Measurements from ENCODE around the gene LBH.
A peak's percentile ranks its signal among the peaks of the same experiment; 100 is the strongest.

The LBH gene

GRCh38 chr2:30272286-30272685 is 41.0 kb downstream of the LBH start:
- H3K36me3 ChIP-seq (ENCODE audit: control insufficient read depth in 4 of 4, insufficient read depth in 4 of 4, low read length in 3 of 4), result no peaks in the 10 kb centered on the region
- no peaks in the 10 kb centered on the region for H3K9me3 ChIP-seq (ENCODE audit: control extremely low read depth in 1 of 5, control insufficient read depth in 4 of 5, insufficient read depth in 2 of 5, low read depth in 1 of 5, low read length in 4 of 5)
- peaks cover 0 to 10% (median 2%) of the 10 kb centered on the region in 4 experiments for H3K4me1 ChIP-seq (ENCODE audit: control extremely low read depth in 1 of 4, control insufficient read depth in 4 of 4, insufficient read depth in 4 of 4, low read length in 3 of 4)
- no peak overlapping the region for H3K4me3 ChIP-seq (ENCODE audit: control insufficient read depth in 1 of 7, extremely low read depth in 1 of 7, insufficient read depth in 4 of 7, low read depth in 2 of 7, low read length in 6 of 7)
- POLR2A ChIA-PET, result interaction anchor here (0.6 kb wide), 1 partner anchor 9 kb away, joined by 6 read pairs; no protein-coding TSS in a partner anchor
- H3K27ac ChIP-seq (ENCODE audit: insufficient read depth in 1 of 2, low read depth in 1 of 2, low read length in 2 of 2, poor library complexity in 1 of 2, severe bottlenecking in 2 of 2), result no peak overlapping the region
- no peaks in the 10 kb centered on the region for H3K27me3 ChIP-seq (replicated peaks in 2 of 5; ENCODE audit: control insufficient read depth in 4 of 5, insufficient read depth in 5 of 5, low read length in 4 of 5)
- WGBS (ENCODE audit: insufficient coverage), result 100% methylated on average over 1 of the region's 8 CpGs
- DNase-seq, result no peak
- CTCF ChIA-PET, result interaction anchor here (0.8 to 1.1 kb wide), 2 partner anchors 9 to 11 kb away, joined by 3 to 4 read pairs; no protein-coding TSS in a partner anchor

DNA sequence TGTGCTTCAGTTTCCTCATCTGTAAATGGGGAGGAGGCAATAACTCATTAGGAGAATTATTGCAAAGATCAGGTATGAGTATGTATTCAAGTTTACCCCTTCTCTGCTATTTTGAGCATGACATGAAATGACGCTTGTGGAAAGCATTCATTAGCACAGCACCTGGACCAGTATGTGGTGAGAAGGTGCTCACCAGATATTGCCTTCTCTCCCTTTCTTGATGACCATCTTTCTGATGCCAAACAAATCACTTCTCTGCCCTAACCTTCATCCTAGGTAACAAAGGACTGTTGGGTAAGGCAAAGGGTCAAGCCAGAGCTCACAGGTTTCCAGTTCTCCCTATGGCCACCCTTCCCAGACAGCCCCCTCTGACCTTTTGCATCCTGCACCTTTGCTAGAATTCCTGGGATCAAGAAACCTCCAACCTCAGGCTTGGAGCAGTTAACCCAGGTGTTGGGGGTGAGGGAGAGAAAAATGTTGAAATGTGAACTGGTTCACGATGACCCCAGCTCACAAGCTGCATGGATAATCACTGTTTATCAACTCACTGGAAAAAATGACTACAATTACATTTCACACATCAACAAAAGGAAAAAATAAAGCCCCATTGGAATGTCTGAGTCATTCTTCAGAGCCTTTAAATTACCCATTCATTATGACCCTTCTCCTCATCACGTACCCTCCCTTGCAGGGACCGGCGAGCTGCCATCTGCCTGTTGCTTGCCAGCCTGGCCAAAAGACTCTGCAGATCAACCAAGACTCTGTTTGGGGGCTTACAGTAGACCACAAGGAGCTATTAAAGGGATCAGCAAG is 41.6 kb downstream of the LBH start:
- H3K36me3 ChIP-seq (ENCODE audit: control insufficient read depth in 4 of 4, insufficient read depth in 4 of 4, low read length in 3 of 4), result no peaks in the 10 kb centered on the region
- DNase-seq, result peak in 1 of 3 donors; percentile 13
- no peaks in the 10 kb centered on the region for H3K27me3 ChIP-seq (replicated peaks in 2 of 5; ENCODE audit: control insufficient read depth in 4 of 5, insufficient read depth in 5 of 5, low read length in 4 of 5)
- CTCF ChIA-PET, result interaction anchor here (1.1 kb wide), 1 partner anchor 9 kb away, joined by 4 read pairs; no protein-coding TSS in a partner anchor
- POLR2A ChIA-PET, result no interaction called here
- no peak overlapping the region for H3K27ac ChIP-seq (ENCODE audit: insufficient read depth in 1 of 2, low read depth in 1 of 2, low read length in 2 of 2, poor library complexity in 1 of 2, severe bottlenecking in 2 of 2)
- peaks cover 0 to 10% (median 2%) of the 10 kb centered on the region in 4 experiments for H3K4me1 ChIP-seq (ENCODE audit: control extremely low read depth in 1 of 4, control insufficient read depth in 4 of 4, insufficient read depth in 4 of 4, low read length in 3 of 4)
- no peaks in the 10 kb centered on the region for H3K9me3 ChIP-seq (ENCODE audit: control extremely low read depth in 1 of 5, control insufficient read depth in 4 of 5, insufficient read depth in 2 of 5, low read depth in 1 of 5, low read length in 4 of 5)
- H3K4me3 ChIP-seq (ENCODE audit: control insufficient read depth in 1 of 7, extremely low read depth in 1 of 7, insufficient read depth in 4 of 7, low read depth in 2 of 7, low read length in 6 of 7), result no peak overlapping the region
- 96% methylated on average over 4 of the region's 5 CpGs for WGBS (ENCODE audit: insufficient coverage)

- Histone ChIP-seq H3K4me1 (ENCODE audit: control extremely low read depth in 1 of 4, control insufficient read depth in 4 of 4, insufficient read depth in 4 of 4, low read length in 3 of 4) (peaks cover 0 to 10% (median 2%) of the 10 kb centered on the region in 4 experiments), H3K9me3 (ENCODE audit: control extremely low read depth in 1 of 5, control insufficient read depth in 4 of 5, insufficient read depth in 2 of 5, low read depth in 1 of 5, low read length in 4 of 5) (no peaks in the 10 kb centered on the region), H3K36me3 (ENCODE audit: control insufficient read depth in 4 of 4, insufficient read depth in 4 of 4, low read length in 3 of 4) (no peaks in the 10 kb centered on the region), H3K27me3 (replicated peaks in 2 of 5; ENCODE audit: control insufficient read depth in 4 of 5, insufficient read depth in 5 of 5, low read length in 4 of 5) (no peaks in the 10 kb centered on the region), H3K4me3 (ENCODE audit: control insufficient read depth in 1 of 7, extremely low read depth in 1 of 7, insufficient read depth in 4 of 7, low read depth in 2 of 7, low read length in 6 of 7) (no peak overlapping the region), H3K27ac (ENCODE audit: insufficient read depth in 1 of 2, low read depth in 1 of 2, low read length in 2 of 2, poor library complexity in 1 of 2, severe bottlenecking in 2 of 2) (no peak overlapping the region)
- CTCF ChIA-PET, result no interaction called here
- POLR2A ChIA-PET, result no interaction called here
- no peak for DNase-seq
- WGBS (ENCODE audit: insufficient coverage), result 95% methylated on average over 3 of the region's 3 CpGs
These were observed 42.2 kb downstream of the LBH start for GRCh38 chr2:30273574-30273929.

DNA sequence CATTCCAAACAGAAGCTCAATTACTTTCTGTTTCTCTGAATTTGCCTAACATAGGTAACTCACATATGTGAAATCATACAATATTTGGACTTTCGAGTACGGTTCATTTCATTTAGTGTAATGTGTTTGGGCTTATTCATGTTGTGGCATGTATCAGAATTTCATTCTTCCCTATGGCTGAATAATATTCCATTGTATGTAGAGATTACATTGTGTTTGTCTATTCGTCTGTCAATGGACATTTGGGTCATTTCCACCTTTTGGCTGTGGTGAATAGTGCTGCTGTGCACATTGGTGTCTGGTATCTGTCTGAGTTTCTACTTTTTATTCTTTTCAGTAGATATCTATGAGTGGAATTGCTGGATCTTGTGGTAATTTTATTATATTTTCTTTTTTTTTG is 43.9 kb downstream of the LBH start:
- Histone ChIP-seq H3K9me3 (ENCODE audit: control extremely low read depth in 1 of 5, control insufficient read depth in 4 of 5, insufficient read depth in 2 of 5, low read depth in 1 of 5, low read length in 4 of 5) (no peaks in the 10 kb centered on the region), H3K27me3 (replicated peaks in 2 of 5; ENCODE audit: control insufficient read depth in 4 of 5, insufficient read depth in 5 of 5, low read length in 4 of 5) (no peaks in the 10 kb centered on the region), H3K36me3 (ENCODE audit: control insufficient read depth in 4 of 4, insufficient read depth in 4 of 4, low read length in 3 of 4) (no peaks in the 10 kb centered on the region), H3K4me1 (ENCODE audit: control extremely low read depth in 1 of 4, control insufficient read depth in 4 of 4, insufficient read depth in 4 of 4, low read length in 3 of 4) (peaks cover 0 to 10% (median 2%) of the 10 kb centered on the region in 4 experiments), H3K27ac (ENCODE audit: insufficient read depth in 1 of 2, low read depth in 1 of 2, low read length in 2 of 2, poor library complexity in 1 of 2, severe bottlenecking in 2 of 2) (no peak overlapping the region), H3K4me3 (ENCODE audit: control insufficient read depth in 1 of 7, extremely low read depth in 1 of 7, insufficient read depth in 4 of 7, low read depth in 2 of 7, low read length in 6 of 7) (no peak overlapping the region)
- DNase-seq, result no peak
- 100% methylated on average over 1 of the region's 3 CpGs for WGBS (ENCODE audit: insufficient coverage)
- CTCF ChIA-PET, result interaction anchor here (1.2 kb wide), 1 partner anchor 20 kb away, joined by 4 read pairs; no protein-coding TSS in a partner anchor
- POLR2A ChIA-PET, result no interaction called here

GRCh38 chr2:30276455-30276911 is 45.1 kb downstream of the LBH start:
- H3K36me3 ChIP-seq (ENCODE audit: control insufficient read depth in 4 of 4, insufficient read depth in 4 of 4, low read length in 3 of 4), result no peaks in the 10 kb centered on the region
- DNase-seq, result no peak
- 84% methylated on average over 4 of the region's 4 CpGs for WGBS (ENCODE audit: insufficient coverage)
- no peaks in the 10 kb centered on the region for H3K27me3 ChIP-seq (replicated peaks in 2 of 5; ENCODE audit: control insufficient read depth in 4 of 5, insufficient read depth in 5 of 5, low read length in 4 of 5)
- peaks cover 0 to 3% (median 0%) of the 10 kb centered on the region in 4 experiments for H3K4me1 ChIP-seq (ENCODE audit: control extremely low read depth in 1 of 4, control insufficient read depth in 4 of 4, insufficient read depth in 4 of 4, low read length in 3 of 4)
- no peaks in the 10 kb centered on the region for H3K9me3 ChIP-seq (ENCODE audit: control extremely low read depth in 1 of 5, control insufficient read depth in 4 of 5, insufficient read depth in 2 of 5, low read depth in 1 of 5, low read length in 4 of 5)
- no peak overlapping the region for H3K27ac ChIP-seq (ENCODE audit: insufficient read depth in 1 of 2, low read depth in 1 of 2, low read length in 2 of 2, poor library complexity in 1 of 2, severe bottlenecking in 2 of 2)
- CTCF ChIA-PET, result no interaction called here
- H3K4me3 ChIP-seq (ENCODE audit: control insufficient read depth in 1 of 7, extremely low read depth in 1 of 7, insufficient read depth in 4 of 7, low read depth in 2 of 7, low read length in 6 of 7), result no peak overlapping the region
- POLR2A ChIA-PET, result no interaction called here

- POLR2A ChIA-PET, result no interaction called here
- Histone ChIP-seq H3K27me3 (replicated peaks in 2 of 5; ENCODE audit: control insufficient read depth in 4 of 5, insufficient read depth in 5 of 5, low read length in 4 of 5) (no peaks in the 10 kb centered on the region), H3K4me3 (ENCODE audit: control insufficient read depth in 1 of 7, extremely low read depth in 1 of 7, insufficient read depth in 4 of 7, low read depth in 2 of 7, low read length in 6 of 7) (no peak overlapping the region), H3K9me3 (ENCODE audit: control extremely low read depth in 1 of 5, control insufficient read depth in 4 of 5, insufficient read depth in 2 of 5, low read depth in 1 of 5, low read length in 4 of 5) (no peaks in the 10 kb centered on the region), H3K27ac (ENCODE audit: insufficient read depth in 1 of 2, low read depth in 1 of 2, low read length in 2 of 2, poor library complexity in 1 of 2, severe bottlenecking in 2 of 2) (no peak overlapping the region), H3K36me3 (ENCODE audit: control insufficient read depth in 4 of 4, insufficient read depth in 4 of 4, low read length in 3 of 4) (no peaks in the 10 kb centered on the region), H3K4me1 (ENCODE audit: control extremely low read depth in 1 of 4, control insufficient read depth in 4 of 4, insufficient read depth in 4 of 4, low read length in 3 of 4) (no peaks in the 10 kb centered on the region)
- no peak for DNase-seq
- CTCF ChIA-PET, result interaction anchor here (1.6 kb wide), 1 partner anchor 70 kb away, joined by 5 read pairs; no protein-coding TSS in a partner anchor
- 93% methylated on average over 3 of the region's 3 CpGs for WGBS (ENCODE audit: insufficient coverage)
These were observed 46.2 kb downstream of the LBH start for GRCh38 chr2:30277582-30277981.

GRCh38 chr2:30278419-30278818 is 47.1 kb downstream of the LBH start:
- no peak for DNase-seq
- H3K36me3 ChIP-seq (ENCODE audit: control insufficient read depth in 4 of 4, insufficient read depth in 4 of 4, low read length in 3 of 4), result no peaks in the 10 kb centered on the region
- no peak overlapping the region for H3K4me3 ChIP-seq (ENCODE audit: control insufficient read depth in 1 of 7, extremely low read depth in 1 of 7, insufficient read depth in 4 of 7, low read depth in 2 of 7, low read length in 6 of 7)
- no peaks in the 10 kb centered on the region for H3K9me3 ChIP-seq (ENCODE audit: control extremely low read depth in 1 of 5, control insufficient read depth in 4 of 5, insufficient read depth in 2 of 5, low read depth in 1 of 5, low read length in 4 of 5)
- POLR2A ChIA-PET, result interaction anchor here (0.7 to 1.5 kb wide), 2 partner anchors 9 to 51 kb away, joined by 3 read pairs; no protein-coding TSS in a partner anchor
- H3K27ac ChIP-seq (ENCODE audit: insufficient read depth in 1 of 2, low read depth in 1 of 2, low read length in 2 of 2, poor library complexity in 1 of 2, severe bottlenecking in 2 of 2), result no peak overlapping the region
- no peaks in the 10 kb centered on the region for H3K4me1 ChIP-seq (ENCODE audit: control extremely low read depth in 1 of 4, control insufficient read depth in 4 of 4, insufficient read depth in 4 of 4, low read length in 3 of 4)
- H3K27me3 ChIP-seq (replicated peaks in 2 of 5; ENCODE audit: control insufficient read depth in 4 of 5, insufficient read depth in 5 of 5, low read length in 4 of 5), result no peaks in the 10 kb centered on the region
- CTCF ChIA-PET, result interaction anchor here (1.6 kb wide), 1 partner anchor 71 kb away, joined by 5 read pairs; no protein-coding TSS in a partner anchor
- 100% methylated on average over 1 of the region's 1 CpG for WGBS (ENCODE audit: insufficient coverage)
